CD4-positive, alpha-beta T cell treated with Interleukin-12 subunit alpha and Interleukin-12 subunit beta, for 1 hour (primary cell): ENCODE results near the gene A4GNT.
"Not testable (repeated sequence)": the region's sequence is repeated elsewhere in the genome, so short reads cannot be mapped to it uniquely, and the experiment has no call there.

Source experiments
- DNase-seq: peaks from one replicate; pipeline ENCODE4 v3.0.0-alpha.2; 2020

Gene A4GNT

DNA sequence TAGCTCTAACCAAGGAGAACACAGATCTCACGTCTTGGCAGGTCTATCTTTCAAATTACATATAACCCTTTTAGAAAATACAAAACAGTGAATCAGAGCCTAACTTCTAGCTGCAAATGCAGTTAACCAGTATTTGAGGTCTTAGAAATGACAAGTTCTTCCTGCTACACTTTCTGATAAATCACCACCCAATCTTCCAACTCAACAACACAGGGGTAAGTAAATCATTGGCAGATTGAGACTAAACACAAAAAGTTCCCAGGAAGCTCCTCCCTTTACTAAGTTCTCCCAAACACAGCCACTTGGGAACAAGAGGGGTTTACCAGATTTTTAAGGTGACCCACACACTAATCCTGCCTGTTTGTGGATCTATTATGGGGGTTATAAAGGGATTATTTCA is at the start of gene A4GNT:
TSS of gene A4GNT (minus strand) at position 152 of the 400 bp plus-strand sequence. CDS start 1,134 bp downstream, outside the sequence.
- no peak for DNase-seq

- DNase-seq = peak; percentile 54
Observed at GRCh38 chr3:138180375-138181029, 48.3 kb upstream of the A4GNT start.

- DNase-seq = peak; percentile 87
Observed at GRCh38 chr3:138174421-138175131, 42.4 kb upstream of the A4GNT start, which contains the start of gene DBR1. DBR1 (minus strand) TSS chr3:138174921; CDS start chr3:138174795, 126 bp downstream.

- no peak for DNase-seq
Observed at GRCh38 chr3:138173769-138174420, 41.7 kb upstream of the A4GNT start.

DNA sequence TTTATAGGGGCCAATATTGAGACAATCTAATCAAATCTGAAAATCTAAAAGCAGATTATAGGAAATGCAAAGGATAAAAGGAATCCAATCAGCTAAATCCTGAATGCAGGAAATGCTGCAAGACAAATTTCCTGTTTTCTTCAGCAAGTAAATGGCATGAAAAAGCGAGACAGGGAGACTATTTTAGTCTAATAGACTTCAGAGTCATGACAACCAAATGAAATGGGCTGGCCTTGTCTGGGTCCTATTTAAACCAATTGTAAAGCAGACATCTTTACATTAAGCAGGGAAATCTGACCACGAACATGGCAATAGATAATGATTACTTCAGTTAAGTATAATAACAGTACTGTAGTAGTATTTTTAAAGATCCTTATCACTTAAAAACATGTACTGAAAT is 40.4 kb upstream of the A4GNT start:
- no peak for DNase-seq

DNA sequence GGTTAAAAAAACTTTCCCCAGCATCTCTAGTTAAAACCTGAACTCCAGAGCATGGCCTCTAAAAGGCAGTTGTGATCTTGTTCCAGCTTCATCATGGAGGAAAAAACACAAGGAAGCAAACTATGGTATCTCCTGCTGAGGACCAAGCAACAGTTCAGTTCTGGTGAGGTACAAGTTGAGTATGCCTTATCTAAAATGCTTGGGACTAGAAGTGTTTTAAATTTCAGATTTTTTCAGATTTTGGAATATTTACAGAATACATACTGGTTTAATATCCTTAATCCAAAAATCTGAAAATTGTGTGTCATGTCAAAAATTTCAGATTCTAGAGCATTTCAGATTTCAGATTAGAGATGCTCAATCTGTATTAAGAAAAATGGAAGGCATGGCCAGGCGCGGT is 32.9 kb upstream of the A4GNT start:
- no peak for DNase-seq

DNA sequence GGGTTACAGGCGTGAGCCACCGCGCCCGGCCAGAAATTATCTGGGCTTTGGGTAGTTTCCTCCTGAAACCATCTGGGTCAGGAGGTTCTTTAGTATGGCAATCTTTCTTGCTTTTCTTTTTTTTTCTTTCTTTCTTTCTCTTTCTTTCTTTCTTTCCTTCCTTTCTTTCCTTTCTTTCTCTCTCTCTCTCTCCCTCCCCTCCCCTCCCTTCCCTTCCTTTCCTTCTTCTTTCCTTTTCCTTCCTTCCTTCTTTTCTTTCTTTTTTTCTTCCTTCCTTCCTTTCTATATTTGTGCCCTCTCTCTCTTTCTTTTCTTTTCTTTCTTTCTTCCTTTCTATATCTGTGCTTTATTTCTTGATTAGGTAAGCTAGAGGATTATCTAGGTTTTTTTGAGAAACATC is 25.6 kb upstream of the A4GNT start:
- no peak for DNase-seq

GRCh38 chr3:138154534-138154933 is 22.3 kb upstream of the A4GNT start:
- no peak for DNase-seq

DNA sequence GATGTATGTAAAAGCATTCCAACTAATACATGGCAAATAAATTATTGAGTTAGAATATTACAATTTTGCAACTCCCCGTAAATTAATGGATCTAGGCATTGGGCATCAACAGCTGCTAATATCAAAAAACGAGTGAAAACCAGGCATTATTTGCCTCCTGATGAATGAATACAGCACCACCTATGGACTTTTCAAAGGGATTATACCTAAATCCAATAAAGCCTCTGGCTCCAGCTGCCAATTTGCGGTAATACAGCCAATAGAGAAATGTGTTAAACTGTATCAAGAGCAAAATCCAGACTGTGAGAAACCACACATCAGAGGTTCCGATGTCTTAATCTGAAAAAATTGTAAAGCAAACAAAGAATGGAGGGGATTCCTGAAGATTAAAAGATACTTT is 16.3 kb upstream of the A4GNT start:
- no peak for DNase-seq

DNA sequence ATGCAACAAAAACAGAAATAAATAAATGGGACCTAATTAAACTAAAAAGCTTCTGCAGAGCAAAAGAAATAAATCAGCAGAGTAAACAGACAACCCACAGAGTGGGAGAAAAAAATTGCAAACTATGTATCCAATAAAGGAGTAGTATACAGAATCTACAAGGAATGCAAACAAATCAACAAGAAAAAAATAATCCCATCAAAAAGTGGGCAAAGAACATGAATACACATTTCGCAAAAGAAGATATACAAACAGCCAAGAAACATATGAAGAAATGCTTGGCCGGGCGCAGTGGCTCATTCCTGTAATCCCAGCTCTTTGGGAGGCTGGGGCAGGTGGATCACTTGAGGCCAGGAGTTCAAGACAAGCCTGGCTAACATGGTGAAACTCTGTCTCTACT is 10.0 kb upstream of the A4GNT start:
- DNase-seq = not testable (repeated sequence)

- no peak for DNase-seq
Observed at GRCh38 chr3:138140940-138141339, 8.8 kb upstream of the A4GNT start.

- DNase-seq = no peak
Observed at GRCh38 chr3:138139691-138140090, 7.5 kb upstream of the A4GNT start.

DNA sequence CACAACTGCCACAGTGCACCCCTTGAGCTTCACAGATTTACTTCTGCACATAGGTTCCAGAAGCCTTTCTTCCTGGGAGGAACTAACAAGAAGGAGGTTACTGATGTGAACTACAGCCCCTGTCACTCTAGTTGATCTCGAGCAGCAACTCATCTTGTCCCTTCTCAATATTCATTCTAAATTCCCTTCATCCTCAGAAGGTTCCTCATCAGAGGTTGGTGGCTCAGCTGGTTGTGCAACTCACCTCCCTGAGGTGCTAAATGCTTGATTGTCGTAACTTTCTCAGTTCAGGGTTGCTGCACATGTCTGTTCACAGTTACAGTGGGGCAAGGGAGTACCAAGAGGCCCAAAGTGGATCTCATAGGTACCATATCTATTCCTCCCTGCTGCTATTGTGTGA is 5.7 kb upstream of the A4GNT start:
- DNase-seq = no peak

DNA sequence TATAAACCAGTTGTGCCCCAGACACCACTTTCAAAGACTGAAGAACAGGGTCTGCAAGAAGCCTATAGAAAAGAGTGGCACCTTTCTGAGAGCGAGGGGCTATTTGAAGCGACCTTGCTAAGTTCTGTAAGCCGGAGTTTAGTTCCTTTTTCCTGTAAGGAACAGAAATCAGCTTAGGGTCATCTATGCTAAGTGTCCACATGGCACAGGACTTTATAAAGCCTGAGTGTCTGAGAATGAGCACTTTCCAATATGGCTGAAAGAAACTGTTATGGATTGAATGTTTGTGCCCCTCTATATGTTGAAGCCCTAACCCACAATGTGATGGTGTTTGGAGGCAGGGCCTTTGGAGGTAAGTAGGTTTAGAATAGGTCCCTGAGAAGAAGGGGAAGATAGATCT is 4.0 kb upstream of the A4GNT start:
- no peak for DNase-seq

- DNase-seq = no peak
Observed at GRCh38 chr3:138135833-138136194, 3.6 kb upstream of the A4GNT start.

- DNase-seq = no peak
Observed at GRCh38 chr3:138135146-138135832, 3.1 kb upstream of the A4GNT start.

DNA sequence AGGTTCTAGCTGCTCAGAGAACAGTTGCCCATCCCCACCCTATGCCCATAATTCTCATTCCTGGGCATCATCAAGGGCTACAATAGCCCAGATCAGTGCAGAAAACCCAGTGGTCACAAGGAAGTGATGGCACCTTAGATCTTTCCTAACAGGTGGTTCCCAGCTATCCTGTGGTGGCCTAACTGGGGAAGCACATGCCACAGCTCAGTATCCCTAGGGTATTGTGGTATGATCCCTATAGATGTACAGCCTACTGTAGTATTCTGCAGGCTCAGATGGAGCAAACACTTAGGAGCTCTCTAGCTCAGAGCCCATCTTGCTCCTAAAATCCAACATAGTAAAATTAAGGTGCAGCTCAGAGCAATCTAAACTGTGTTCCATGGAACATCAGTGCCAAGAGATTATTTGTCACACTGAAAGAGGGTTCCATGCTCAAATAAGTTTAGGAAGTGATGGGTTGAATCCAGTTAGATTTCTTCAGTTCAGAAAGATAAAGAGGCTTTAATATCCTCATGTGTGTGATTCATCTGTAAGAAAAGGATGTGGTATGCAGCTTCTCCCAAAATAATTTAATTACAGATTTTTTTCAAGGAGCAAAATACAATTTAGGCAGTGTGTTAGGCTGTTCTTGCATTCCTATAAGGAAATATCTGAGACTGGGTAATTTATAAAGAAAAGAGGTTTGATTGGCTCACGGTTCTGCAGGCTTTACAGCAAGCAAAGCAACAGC is 4.4 kb downstream of the A4GNT start:
- no peak for DNase-seq

- DNase-seq = no peak
Observed at GRCh38 chr3:138125548-138126221, 6.5 kb downstream of the A4GNT start.

- no peak for DNase-seq
Observed at GRCh38 chr3:138124706-138125355, 7.4 kb downstream of the A4GNT start.

DNA sequence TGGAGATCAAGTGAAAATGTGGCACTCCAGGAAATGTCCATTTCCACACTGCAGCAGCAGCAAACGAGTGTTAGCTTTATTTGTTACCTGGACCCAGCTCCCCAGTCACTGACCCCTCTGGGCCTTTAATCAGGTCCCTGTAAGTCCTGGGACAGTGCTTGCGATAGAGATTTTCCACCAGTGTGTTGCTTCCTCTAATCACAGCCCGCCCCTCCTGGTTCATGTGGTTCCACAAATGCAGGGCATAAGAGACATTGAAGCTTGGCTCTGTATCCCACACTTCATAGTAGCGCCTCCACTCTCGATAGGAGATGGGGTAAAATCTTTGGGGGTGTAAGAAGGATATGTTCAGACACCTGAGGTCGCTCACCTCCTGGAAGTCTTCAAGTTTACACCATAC is 8.0 kb downstream of the A4GNT start:
- no peak for DNase-seq

DNA sequence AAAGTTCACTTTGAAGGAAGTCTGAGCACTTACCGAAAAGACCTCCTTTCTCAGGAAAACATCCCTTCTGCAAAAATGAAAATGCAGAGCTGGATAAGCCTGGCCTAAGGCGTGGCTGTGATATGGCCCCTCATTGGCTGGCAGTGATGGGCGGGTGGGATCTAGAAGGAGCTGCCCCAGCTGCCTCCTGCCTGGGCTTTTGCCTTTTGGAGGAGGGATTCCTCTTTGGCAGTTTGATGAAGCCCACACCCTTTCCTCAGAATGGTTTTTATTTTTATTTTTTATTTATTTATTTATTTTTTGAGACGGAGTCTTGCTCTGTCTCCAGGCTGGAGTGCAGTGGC is 12.8 kb downstream of the A4GNT start:
- no peak for DNase-seq
